GM21529 (cell line): ENCODE data around the gene SERPINB8.
A peak's percentile ranks its signal among the peaks of the same experiment; 100 is the strongest.

Experiments
- ATAC-seq: cut with Tn5 transposase; IDR thresholded peaks from one replicate; pipeline ENCODE4 v1.9.1; 2021; ENCODE audit not compliant: unreplicated experiment

Gene SERPINB8

DNA sequence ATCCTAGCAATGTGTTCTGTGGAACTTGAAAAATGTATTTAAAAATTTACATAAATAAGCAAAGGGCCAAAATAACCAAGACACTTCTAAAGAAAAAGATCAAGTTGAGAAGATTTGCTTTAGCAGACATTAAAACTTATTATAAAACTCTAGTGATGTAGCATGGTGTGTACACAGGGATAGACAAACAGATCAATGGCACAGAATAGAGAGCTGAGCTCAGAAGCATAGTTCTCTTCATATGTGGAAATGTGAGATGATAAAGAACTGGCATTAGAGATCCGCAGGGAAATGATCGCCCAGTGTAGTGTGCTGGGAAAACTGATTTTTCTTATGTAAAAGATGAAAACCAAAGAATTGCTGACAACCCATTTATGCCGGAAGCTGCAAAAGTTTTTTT lies 39.4 kb downstream of the SERPINB8 start:
- no peak for ATAC-seq

DNA sequence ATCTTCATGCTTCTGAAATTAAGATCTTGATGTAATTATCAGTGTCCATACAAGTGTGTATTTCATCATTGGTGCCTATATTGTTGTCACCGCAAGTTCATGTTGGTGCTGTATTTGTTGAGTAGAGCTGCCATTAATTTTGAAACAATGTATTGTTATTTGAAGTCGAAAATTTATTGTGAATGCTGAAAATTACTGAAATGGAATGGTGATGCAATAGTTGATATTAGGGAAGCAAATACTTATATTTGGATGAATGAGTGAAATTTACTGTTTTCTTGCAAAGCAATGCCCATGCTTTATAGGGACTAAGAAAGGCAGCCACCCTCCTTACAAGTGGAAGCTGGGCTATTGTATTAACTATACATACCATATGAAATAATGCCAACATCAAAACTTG lies 41.6 kb downstream of the SERPINB8 start:
- no peak for ATAC-seq

DNA sequence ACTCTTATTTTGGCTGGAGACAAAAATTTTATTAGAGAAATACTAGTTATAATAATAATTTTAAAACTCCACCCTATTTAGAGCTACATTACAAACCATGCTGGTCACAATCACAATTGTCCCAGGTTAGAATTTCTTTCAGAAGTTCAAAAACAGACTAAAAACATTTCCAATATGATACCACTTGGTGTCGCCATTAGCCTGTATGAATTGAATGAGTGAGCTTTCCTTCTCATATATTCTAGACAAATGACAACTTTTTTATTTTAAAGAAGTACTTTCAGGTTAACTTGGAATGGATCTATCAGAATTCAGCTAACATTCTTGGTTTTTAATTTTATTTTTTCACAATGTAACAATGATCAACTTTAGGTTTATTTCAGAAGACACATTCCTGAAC lies 48.0 kb downstream of the SERPINB8 start:
- no peak for ATAC-seq

GRCh38 chr18:64019922-64020756 lies 50.3 kb downstream of the SERPINB8 start:
- ATAC-seq, result no peak

- no peak for ATAC-seq
These were observed 56.5 kb downstream of the SERPINB8 start for GRCh38 chr18:64026350-64026749.

- peak; percentile 84 for ATAC-seq
These were observed 58.2 kb downstream of the SERPINB8 start for GRCh38 chr18:64027931-64028695.

- ATAC-seq, result no peak
These were observed 59.2 kb downstream of the SERPINB8 start for GRCh38 chr18:64029096-64029495.

DNA sequence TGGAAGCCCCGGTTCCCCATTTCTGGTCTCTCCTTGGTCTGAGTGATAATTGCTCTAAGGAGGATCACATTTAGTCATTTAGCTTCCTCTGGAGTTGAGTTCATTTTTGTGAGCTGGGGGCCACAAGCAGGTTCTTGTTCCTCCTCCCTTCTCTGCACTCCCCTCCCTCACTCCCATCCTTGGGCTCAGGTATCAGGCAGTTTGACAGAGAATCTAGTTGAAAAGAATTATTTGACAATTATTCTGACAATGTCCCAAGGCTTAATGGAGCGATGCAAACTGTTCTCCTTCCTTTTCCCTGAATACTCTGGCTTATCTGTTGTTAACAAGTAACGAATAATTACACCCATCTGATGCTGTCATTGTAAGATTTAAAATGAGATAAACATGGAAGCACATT lies 61.5 kb downstream of the SERPINB8 start:
- no peak for ATAC-seq

GRCh38 chr18:64032312-64032711 lies 62.4 kb downstream of the SERPINB8 start:
- ATAC-seq, result no peak

- ATAC-seq, result peak; percentile 67
These were observed 68.0 kb downstream of the SERPINB8 start for GRCh38 chr18:64037812-64038414.
